Adrenal gland (tissue), 5 donors: ENCODE results near the gene RNF182.

Source experiments
- POLR2A ChIP-seq, 2 donors: fragments of 450-650 bp; IDR thresholded peaks; one replicate each; pipeline ENCODE4 v1.6.1; 2017; ENCODE audit warnings: antibody characterized with exemption in 2 of 2, mild to moderate bottlenecking in 2 of 2, moderate library complexity in 1 of 2
- TF ChIP-seq, protein P1 (sequence below), 6 experiments: fragments of 450-650 bp in 4 of 6; fragments of 200-600 bp in 2 of 6; sonication (generic) in 1 of 6; IDR thresholded peaks; 1 replicate in 5 of 6; 2 replicates in 1 of 6; pipeline versions ENCODE4 v1.5.1 to v1.8.0; 2016 to 2021; ENCODE audit warnings: antibody characterized with exemption in 6 of 6, mild to moderate bottlenecking in 2 of 6, moderate library complexity in 1 of 6
- donor health status: DM: no; HTN: no; CAD: no.

GRCh38 chr6:13987400-13987865 is 62.7 kb downstream of the RNF182 start:
- TF ChIP-seq, protein P1, sequence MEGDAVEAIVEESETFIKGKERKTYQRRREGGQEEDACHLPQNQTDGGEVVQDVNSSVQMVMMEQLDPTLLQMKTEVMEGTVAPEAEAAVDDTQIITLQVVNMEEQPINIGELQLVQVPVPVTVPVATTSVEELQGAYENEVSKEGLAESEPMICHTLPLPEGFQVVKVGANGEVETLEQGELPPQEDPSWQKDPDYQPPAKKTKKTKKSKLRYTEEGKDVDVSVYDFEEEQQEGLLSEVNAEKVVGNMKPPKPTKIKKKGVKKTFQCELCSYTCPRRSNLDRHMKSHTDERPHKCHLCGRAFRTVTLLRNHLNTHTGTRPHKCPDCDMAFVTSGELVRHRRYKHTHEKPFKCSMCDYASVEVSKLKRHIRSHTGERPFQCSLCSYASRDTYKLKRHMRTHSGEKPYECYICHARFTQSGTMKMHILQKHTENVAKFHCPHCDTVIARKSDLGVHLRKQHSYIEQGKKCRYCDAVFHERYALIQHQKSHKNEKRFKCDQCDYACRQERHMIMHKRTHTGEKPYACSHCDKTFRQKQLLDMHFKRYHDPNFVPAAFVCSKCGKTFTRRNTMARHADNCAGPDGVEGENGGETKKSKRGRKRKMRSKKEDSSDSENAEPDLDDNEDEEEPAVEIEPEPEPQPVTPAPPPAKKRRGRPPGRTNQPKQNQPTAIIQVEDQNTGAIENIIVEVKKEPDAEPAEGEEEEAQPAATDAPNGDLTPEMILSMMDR (IDR thresholded peaks at IDR 0.05), result no peak
- TF ChIP-seq POLR2A (IDR thresholded peaks at IDR 0.05), result no peak
